GM18505 (cell line): ENCODE measurements around the gene STING1.

ENCODE experiments used
- ATAC-seq: cut with Tn5 transposase; IDR thresholded peaks from one replicate; pipeline ENCODE4 v1.9.1; 2021; ENCODE audit not compliant: unreplicated experiment
- POLR2A ChIP-seq: IDR thresholded peaks from 4 replicates; pipeline ENCODE4 v1.6.1; 2011; ENCODE audit warnings: borderline replicate concordance; ENCODE audit not compliant: insufficient read depth, insufficient read length; ENCODE audit errors: extremely low read depth

Gene STING1

DNA sequence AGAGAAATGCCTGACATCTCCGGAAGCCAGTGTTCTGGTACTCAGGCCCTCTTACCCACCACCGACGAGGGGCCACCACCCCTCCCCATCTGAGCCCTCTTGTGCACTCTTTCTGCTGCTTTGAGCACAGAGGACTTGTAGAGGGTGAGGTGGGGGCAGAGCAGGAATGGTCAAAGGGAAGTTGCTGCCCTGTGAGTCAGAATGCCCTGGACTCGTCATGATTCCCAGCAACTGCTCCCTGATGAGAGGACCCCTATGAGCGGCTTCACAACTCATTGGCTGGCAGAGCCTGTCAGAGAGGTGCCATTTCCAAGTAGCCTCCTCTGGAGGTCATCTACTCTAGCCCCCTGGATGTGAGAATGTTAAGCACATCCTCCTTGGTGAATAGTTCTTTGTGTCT, 20.9 kb downstream of the STING1 start:
- ATAC-seq, result no peak
- no peak for TF ChIP-seq POLR2A

- ATAC-seq, result no peak
- TF ChIP-seq POLR2A, result no peak
Observed at GRCh38 chr5:139461176-139461575, 21.4 kb downstream of the STING1 start.

DNA sequence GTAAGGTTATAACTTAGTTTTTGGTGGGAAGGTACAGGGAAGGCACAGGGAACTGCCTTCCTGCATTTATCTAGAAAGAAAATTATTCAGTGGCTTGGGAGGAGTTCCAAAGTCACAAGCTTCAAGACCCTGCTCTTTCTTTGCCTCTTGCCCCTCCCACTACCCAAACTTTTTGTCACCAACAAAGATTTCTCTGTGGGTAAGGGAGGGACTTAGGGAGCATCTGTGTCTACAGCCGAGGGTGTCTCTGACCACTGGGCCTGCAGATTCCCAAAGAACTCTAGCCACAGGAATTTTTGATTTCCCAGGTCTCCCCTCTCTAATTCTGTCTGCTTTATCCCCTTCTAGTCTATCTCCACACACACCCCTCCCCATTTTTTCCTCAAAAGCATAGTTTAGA, 22.1 kb downstream of the STING1 start:
- no peak for ATAC-seq
- TF ChIP-seq POLR2A, result no peak

DNA sequence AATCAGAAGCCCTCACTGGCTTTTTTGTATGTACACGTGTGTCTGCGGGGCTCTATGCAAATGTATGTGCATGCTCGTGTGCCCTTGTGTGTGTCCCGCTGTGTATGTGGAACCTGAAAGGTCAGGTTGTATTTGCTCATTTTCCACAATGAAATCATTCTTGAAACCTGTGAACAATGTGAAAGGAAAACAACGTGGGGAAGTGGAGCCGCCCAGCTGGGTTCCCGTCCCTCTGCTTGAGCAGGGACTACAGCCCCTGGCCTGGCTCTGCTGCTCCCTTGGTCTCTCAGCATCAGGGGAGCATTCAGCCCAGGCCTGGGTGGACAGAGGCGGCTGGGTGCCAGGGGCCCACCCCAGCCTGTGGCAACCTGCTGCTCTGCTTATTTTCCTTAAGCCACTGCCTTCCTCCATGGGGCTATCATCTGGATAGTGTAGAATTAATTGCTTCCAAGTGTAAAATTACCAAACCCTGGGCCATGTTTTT, 23.1 kb downstream of the STING1 start:
- TF ChIP-seq POLR2A, result no peak
- ATAC-seq, result no peak

GRCh38 chr5:139458580-139459407, 23.8 kb downstream of the STING1 start:
- TF ChIP-seq POLR2A, result no peak
- no peak for ATAC-seq

GRCh38 chr5:139457653-139458306, 24.8 kb downstream of the STING1 start:
- no peak for ATAC-seq
- TF ChIP-seq POLR2A, result no peak

DNA sequence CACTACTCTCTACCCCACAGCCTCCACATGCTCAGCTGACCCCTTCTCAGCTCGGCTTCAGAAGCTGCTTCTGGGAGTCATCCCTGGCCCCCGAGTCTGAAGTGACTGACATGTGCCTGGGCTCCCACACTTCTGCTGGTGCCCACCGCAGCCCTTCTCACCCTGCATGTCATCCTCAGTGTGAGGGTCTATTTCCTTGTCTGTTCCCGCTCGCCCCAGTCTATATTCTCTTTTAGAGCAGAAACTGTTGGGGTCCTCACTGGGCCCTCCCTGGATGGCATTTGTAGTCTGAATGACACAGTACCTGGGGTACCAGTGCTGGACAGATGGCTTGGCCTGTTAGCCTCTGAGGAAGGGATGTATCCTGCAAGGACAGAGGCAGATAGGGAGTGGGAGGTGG, 25.3 kb downstream of the STING1 start:
- no peak for TF ChIP-seq POLR2A
- ATAC-seq, result no peak

- no peak for TF ChIP-seq POLR2A
- no peak for ATAC-seq
Observed at GRCh38 chr5:139456776-139457175, 25.8 kb downstream of the STING1 start.

- TF ChIP-seq POLR2A, result no peak
- no peak for ATAC-seq
Observed at GRCh38 chr5:139454568-139455290, 27.8 kb downstream of the STING1 start.

DNA sequence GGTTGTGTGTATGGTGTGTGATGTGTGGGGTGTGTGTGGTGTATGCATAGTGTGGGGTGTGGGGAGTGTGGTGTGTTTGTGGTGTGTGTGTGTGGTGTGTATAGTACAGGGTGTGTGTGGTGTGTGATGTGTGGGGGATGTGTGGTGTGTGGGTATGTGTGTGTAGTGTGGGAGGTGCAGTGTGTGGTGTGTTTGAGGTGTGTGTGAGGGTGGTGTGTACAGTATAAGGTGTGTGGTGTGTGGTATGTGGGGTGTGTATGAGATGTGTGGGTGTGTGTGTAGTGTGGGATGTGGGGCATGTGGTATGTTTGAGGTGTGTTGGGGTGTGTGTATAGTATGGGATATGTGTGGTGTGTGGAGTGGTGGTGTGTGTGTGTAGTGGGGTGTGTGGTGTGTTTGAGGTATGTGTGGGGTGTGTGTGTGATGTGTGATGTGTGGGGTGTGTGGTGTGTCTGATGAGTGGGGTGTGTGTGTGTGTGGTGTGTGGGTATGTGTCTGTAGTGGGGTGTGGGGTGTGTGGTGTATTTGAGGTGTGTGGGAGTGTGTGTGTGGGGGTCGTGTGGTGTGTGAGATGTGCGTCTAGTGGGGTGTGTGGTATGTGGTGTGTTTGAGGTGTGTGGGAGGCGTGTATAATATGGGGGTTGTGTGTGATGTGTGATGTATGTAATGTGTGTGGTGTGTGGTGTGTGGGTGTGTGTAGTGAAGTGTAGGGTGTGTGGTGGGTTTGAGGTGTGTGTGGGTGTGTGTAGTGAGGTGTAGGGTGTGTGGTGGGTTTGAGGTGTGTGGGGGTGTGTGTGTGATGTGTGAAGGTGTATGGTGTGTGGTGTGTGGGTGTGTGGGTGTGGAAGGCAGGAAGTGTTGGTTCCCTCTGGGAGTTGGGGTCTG, 28.6 kb downstream of the STING1 start:
- no peak for ATAC-seq
- TF ChIP-seq POLR2A, result no peak

DNA sequence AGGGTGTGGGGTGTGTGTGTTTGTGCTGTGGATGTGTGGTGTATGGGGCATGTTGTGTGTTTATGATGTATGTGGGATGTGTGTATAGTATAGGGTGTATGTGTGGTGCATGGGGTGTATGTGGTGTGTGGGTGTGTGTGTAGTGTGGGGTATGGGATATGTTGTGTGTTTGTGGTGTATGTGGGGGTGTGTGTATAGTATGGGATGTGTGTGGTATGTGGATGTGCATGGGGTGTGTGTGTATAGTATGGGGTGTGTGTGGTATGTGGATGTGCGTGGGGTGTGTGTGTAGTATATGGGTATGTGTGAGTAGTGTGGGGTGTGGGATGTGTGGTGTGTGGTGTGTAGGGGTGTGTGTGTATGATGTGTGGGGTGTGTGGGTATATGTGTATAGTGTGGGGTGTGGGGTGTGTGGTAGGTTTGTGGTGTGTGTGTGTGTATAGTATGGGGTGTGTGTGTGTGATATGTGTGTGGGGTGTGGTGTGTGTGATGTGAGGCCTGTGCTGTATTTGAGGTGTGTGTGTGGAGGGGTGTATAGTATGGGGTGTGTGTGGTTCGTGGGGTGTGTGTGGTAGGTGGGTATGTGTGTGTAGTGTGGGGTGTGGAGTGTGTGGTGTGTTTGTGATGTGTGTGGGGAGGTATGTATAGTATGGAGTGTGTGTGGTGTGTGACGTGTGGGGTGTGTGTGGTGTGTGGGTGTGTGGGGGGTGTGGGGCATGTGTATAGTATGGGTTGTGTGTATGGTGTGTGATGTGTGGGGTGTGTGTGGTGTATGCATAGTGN, 30.5 kb downstream of the STING1 start:
- TF ChIP-seq POLR2A, result no peak
- no peak for ATAC-seq

DNA sequence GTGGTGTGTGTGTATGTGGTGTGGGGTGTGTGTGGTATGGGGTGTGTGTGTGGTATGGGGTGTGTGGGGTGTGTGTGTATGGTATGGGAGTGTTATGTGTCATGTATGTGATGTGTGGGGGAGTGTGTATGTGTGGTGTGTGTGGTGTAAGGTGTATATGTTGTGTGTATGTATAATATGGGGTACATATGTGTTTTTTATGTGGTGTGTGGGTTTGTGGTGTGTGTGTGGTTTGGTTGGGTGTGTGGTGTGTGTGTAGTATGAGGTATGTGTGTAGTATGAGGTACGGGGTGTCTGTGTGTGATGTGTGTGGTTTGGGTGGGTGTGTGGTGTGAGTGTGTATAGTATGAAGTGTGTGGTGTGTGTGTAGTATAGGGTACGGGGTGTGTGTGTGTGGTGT, 31.4 kb downstream of the STING1 start:
- TF ChIP-seq POLR2A, result no peak
- no peak for ATAC-seq

GRCh38 chr5:139446956-139447779, 35.4 kb downstream of the STING1 start:
- ATAC-seq, result peak; percentile 54
- no peak for TF ChIP-seq POLR2A
